Measurements from ENCODE around the gene RIOX2.

RIOX2 gene

GRCh38 chr3:97999103-97999502 lies 26.9 kb upstream of the RIOX2 start:
- no peak for TF ChIP-seq CTCF (conservative IDR thresholded peaks at IDR 0.05; ENCODE audit: low read length)

GRCh38 chr3:97996988-97997387 lies 24.8 kb upstream of the RIOX2 start:
- TF ChIP-seq CTCF (conservative IDR thresholded peaks at IDR 0.05; ENCODE audit: low read length) = no peak
- H3K4me3 ChIP-seq (ENCODE audit: low read length) = no peak overlapping the region
- DNase-seq (ENCODE audit: low read depth) = no peak

More at GRCh38 chr3:97999103-97999502, 26.9 kb upstream of the RIOX2 start:
- H3K4me3 ChIP-seq (ENCODE audit: low read length) = no peak overlapping the region
- no peak for DNase-seq (ENCODE audit: low read depth)

- H3K4me3 ChIP-seq (ENCODE audit: low read length) = no peak overlapping the region
- DNase-seq (ENCODE audit: low read depth) = no peak
- TF ChIP-seq CTCF (conservative IDR thresholded peaks at IDR 0.05; ENCODE audit: low read length) = no peak
These were observed 22.2 kb upstream of the RIOX2 start for GRCh38 chr3:97994328-97994945.

GRCh38 chr3:97993526-97993925 lies 21.3 kb upstream of the RIOX2 start:
- no peak for TF ChIP-seq CTCF (conservative IDR thresholded peaks at IDR 0.05; ENCODE audit: low read length)
- H3K4me3 ChIP-seq (ENCODE audit: low read length) = no peak overlapping the region
- DNase-seq (ENCODE audit: low read depth) = no peak

GRCh38 chr3:97992547-97993173 lies 20.4 kb upstream of the RIOX2 start:
- no peak for TF ChIP-seq CTCF (conservative IDR thresholded peaks at IDR 0.05; ENCODE audit: low read length)
- no peak for DNase-seq (ENCODE audit: low read depth)
- no peak overlapping the region for H3K4me3 ChIP-seq (ENCODE audit: low read length)

GRCh38 chr3:97991293-97991682 lies 19.1 kb upstream of the RIOX2 start:
- DNase-seq (ENCODE audit: low read depth) = no peak
- H3K4me3 ChIP-seq (ENCODE audit: low read length) = no peak overlapping the region
- no peak for TF ChIP-seq CTCF (conservative IDR thresholded peaks at IDR 0.05; ENCODE audit: low read length)

- no peak for TF ChIP-seq CTCF (conservative IDR thresholded peaks at IDR 0.05; ENCODE audit: low read length)
- H3K4me3 ChIP-seq (ENCODE audit: low read length) = no peak overlapping the region
- DNase-seq (ENCODE audit: low read depth) = no peak
These were observed 18.5 kb upstream of the RIOX2 start for GRCh38 chr3:97990624-97991292.

Measured in AG10803 (cell line).